Astrocyte (in vitro differentiated cells and primary cell): Measurements from ENCODE around the gene PIK3R4. TPM values are rescaled to one million over a fixed set of nuclear protein-coding genes. Genes with fewer than 3 reads are reported as not detected.

Experiments
- DNase-seq: peaks from one replicate; pipeline ENCODE4 v3.0.0-alpha.2; 2010; ENCODE audit warnings: low read depth
- FAIRE-seq: peaks from 2 replicates; lab custom pipeline; 2011; peaks lifted over from hg19 to GRCh38; lab: Jason Lieb, UNC
- H2AFZ ChIP-seq: 2 replicates; pipeline ENCODE4 v1.6.0; 2012; ENCODE audit warnings: low read depth, low read length, inconsistent platforms
- H3K27ac ChIP-seq: 2 replicates; pipeline ENCODE4 v1.5.1; 2011; ENCODE audit warnings: low read depth, low read length, inconsistent platforms
- H3K27me3 ChIP-seq: 2 replicates; pipeline ENCODE4 v1.6.0; 2011; ENCODE audit warnings: low read length, inconsistent platforms; ENCODE audit not compliant: insufficient read depth
- H3K36me3 ChIP-seq: 2 replicates; pipeline ENCODE4 v1.5.1; 2011; ENCODE audit warnings: low read length, inconsistent platforms; ENCODE audit not compliant: insufficient read depth
- H3K4me1 ChIP-seq: 2 replicates; pipeline ENCODE4 v1.5.1; 2011; ENCODE audit warnings: low read length, inconsistent platforms; ENCODE audit not compliant: insufficient read depth
- H3K4me2 ChIP-seq: 2 replicates; pipeline ENCODE4 v1.6.0; 2012; ENCODE audit warnings: low read length, inconsistent platforms
- H3K4me3 ChIP-seq: 2 replicates; pipeline ENCODE4 v1.5.1; 2011; ENCODE audit warnings: low read depth, mild to moderate bottlenecking, low read length, inconsistent platforms; ENCODE audit not compliant: insufficient read depth
- H3K79me2 ChIP-seq: 2 replicates; pipeline ENCODE4 v1.6.0; 2012; ENCODE audit warnings: mild to moderate bottlenecking, low read length, inconsistent platforms; ENCODE audit not compliant: insufficient read depth
- H3K9ac ChIP-seq: 2 replicates; pipeline ENCODE4 v1.6.0; 2012; ENCODE audit warnings: mild to moderate bottlenecking, low read length, inconsistent platforms
- H3K9me3 ChIP-seq: 2 replicates; pipeline ENCODE4 v1.5.1; 2012; ENCODE audit warnings: low read depth, mild to moderate bottlenecking, low read length, inconsistent platforms; ENCODE audit not compliant: insufficient read depth
- H4K20me1 ChIP-seq: 2 replicates; pipeline ENCODE4 v1.6.0; 2012; ENCODE audit warnings: low read length, inconsistent platforms; ENCODE audit not compliant: insufficient read depth
- H3K27ac Mint-ChIP-seq: one replicate; pipeline ENCODE4 v1.8.0; 2021; ENCODE audit warnings: mild to moderate bottlenecking, mixed read lengths; ENCODE audit not compliant: unreplicated experiment
- H3K27me3 Mint-ChIP-seq: one replicate; pipeline ENCODE4 v1.8.0; 2021; ENCODE audit warnings: low read depth, mixed read lengths; ENCODE audit not compliant: unreplicated experiment
- H3K36me3 Mint-ChIP-seq: one replicate; pipeline ENCODE4 v1.8.0; 2021; ENCODE audit warnings: low read depth, mixed read lengths; ENCODE audit not compliant: unreplicated experiment
- H3K4me1 Mint-ChIP-seq: one replicate; pipeline ENCODE4 v1.8.0; 2021; ENCODE audit warnings: low read depth, mixed read lengths; ENCODE audit not compliant: unreplicated experiment
- H3K4me3 Mint-ChIP-seq: one replicate; pipeline ENCODE4 v1.8.0; 2021; ENCODE audit warnings: mild to moderate bottlenecking, moderate library complexity, mixed read lengths; ENCODE audit not compliant: unreplicated experiment
- H3K9me3 Mint-ChIP-seq: one replicate; pipeline ENCODE4 v1.8.0; 2021; ENCODE audit warnings: mild to moderate bottlenecking, mixed read lengths; ENCODE audit not compliant: unreplicated experiment
- EZH2 ChIP-seq: IDR thresholded peaks from 2 replicates; pipeline ENCODE4 v1.6.1; 2012; ENCODE audit warnings: mild to moderate bottlenecking, low read length, inconsistent platforms; ENCODE audit not compliant: insufficient read depth
- total RNA-seq: library from RNA; stranded (reverse); gene quantifications from 2 replicates; pipeline ENCODE4 v1.2.1, GENCODE V29; 2021
- TF ChIP-seq, protein P1 (sequence below): IDR thresholded peaks from 2 replicates; pipeline ENCODE4 v1.5.1; 2011; ENCODE audit warnings: low read depth, mild to moderate bottlenecking, inconsistent platforms, low read length, moderate library complexity; ENCODE audit not compliant: insufficient read depth

PIK3R4 gene
- total RNA-seq, 1 donor from 2014 or later: 22.2 TPM

DNA sequence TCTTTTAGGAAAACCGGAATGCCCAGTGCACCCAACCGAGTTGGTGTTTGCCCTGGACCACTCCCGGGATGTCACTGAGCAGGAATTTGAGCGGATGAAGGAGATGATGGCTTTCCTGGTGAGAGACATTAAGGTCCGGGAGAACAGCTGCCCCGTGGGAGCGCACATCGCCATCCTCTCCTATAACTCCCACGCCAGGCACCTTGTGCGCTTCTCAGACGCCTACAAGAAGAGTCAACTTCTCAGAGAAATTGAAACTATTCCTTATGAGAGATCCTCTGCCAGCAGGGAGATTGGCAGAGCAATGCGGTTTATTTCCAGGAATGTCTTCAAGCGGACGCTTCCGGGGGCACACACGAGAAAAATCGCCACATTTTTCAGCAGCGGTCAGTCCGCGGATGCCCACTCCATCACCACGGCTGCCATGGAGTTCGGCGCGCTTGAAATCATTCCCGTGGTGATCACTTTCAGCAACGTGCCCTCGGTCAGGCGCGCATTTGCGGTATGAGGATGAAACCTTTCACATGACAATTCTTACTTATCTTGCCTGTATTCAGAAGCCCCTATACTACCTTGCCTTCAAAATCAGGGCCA lies 97.5 kb downstream of the PIK3R4 start:
- TF ChIP-seq EZH2: no peak
- TF ChIP-seq, protein P1, sequence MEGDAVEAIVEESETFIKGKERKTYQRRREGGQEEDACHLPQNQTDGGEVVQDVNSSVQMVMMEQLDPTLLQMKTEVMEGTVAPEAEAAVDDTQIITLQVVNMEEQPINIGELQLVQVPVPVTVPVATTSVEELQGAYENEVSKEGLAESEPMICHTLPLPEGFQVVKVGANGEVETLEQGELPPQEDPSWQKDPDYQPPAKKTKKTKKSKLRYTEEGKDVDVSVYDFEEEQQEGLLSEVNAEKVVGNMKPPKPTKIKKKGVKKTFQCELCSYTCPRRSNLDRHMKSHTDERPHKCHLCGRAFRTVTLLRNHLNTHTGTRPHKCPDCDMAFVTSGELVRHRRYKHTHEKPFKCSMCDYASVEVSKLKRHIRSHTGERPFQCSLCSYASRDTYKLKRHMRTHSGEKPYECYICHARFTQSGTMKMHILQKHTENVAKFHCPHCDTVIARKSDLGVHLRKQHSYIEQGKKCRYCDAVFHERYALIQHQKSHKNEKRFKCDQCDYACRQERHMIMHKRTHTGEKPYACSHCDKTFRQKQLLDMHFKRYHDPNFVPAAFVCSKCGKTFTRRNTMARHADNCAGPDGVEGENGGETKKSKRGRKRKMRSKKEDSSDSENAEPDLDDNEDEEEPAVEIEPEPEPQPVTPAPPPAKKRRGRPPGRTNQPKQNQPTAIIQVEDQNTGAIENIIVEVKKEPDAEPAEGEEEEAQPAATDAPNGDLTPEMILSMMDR: no peak
- no peaks in the 10 kb centered on the region for H4K20me1 ChIP-seq
- Mint-ChIP-seq H3K4me3 (no peak overlapping the region), H3K27ac (no peak overlapping the region), H3K36me3 (no peaks in the 10 kb centered on the region), H3K9me3 (no peaks in the 10 kb centered on the region), H3K4me1 (no peaks in the 10 kb centered on the region), H3K27me3 (no peaks in the 10 kb centered on the region)
- FAIRE-seq: no peak
- H2AFZ ChIP-seq: no peak overlapping the region
- H3K4me1 ChIP-seq: no peaks in the 10 kb centered on the region
- H3K4me3 ChIP-seq: no peak overlapping the region
- no peaks in the 10 kb centered on the region for H3K9me3 ChIP-seq
- no peaks in the 10 kb centered on the region for H3K27me3 ChIP-seq
- DNase-seq: no peak
- no peak overlapping the region for H3K4me2 ChIP-seq
- H3K79me2 ChIP-seq: no peaks in the 10 kb centered on the region
- no peaks in the 10 kb centered on the region for H3K36me3 ChIP-seq
- H3K27ac ChIP-seq: no peak overlapping the region
- no peak overlapping the region for H3K9ac ChIP-seq

GRCh38 chr3:130648293-130648692 lies 98.3 kb downstream of the PIK3R4 start:
- Histone ChIP-seq H3K4me1 (no peaks in the 10 kb centered on the region), H4K20me1 (no peaks in the 10 kb centered on the region), H3K27ac (no peak overlapping the region), H3K36me3 (no peaks in the 10 kb centered on the region), H3K79me2 (no peaks in the 10 kb centered on the region), H3K27me3 (no peaks in the 10 kb centered on the region), H3K4me3 (no peak overlapping the region), H2AFZ (no peak overlapping the region), H3K4me2 (no peak overlapping the region), H3K9ac (no peak overlapping the region), H3K9me3 (no peaks in the 10 kb centered on the region)
- H3K27ac Mint-ChIP-seq: no peak overlapping the region
- no peaks in the 10 kb centered on the region for H3K36me3 Mint-ChIP-seq
- H3K4me3 Mint-ChIP-seq: no peak overlapping the region
- FAIRE-seq (no peak), DNase-seq (no peak)
- no peaks in the 10 kb centered on the region for H3K27me3 Mint-ChIP-seq
- no peaks in the 10 kb centered on the region for H3K9me3 Mint-ChIP-seq
- TF ChIP-seq EZH2: no peak
- TF ChIP-seq, protein P1: no peak
- no peaks in the 10 kb centered on the region for H3K4me1 Mint-ChIP-seq

- no peaks in the 10 kb centered on the region for H3K9me3 ChIP-seq
- no peaks in the 10 kb centered on the region for H3K27me3 ChIP-seq
- no peaks in the 10 kb centered on the region for H3K36me3 Mint-ChIP-seq
- H3K9me3 Mint-ChIP-seq: no peaks in the 10 kb centered on the region
- H3K4me3 ChIP-seq: no peak overlapping the region
- no peak overlapping the region for H3K27ac Mint-ChIP-seq
- H2AFZ ChIP-seq: no peak overlapping the region
- no peaks in the 10 kb centered on the region for H3K36me3 ChIP-seq
- H3K27ac ChIP-seq: no peak overlapping the region
- H3K4me1 ChIP-seq: no peaks in the 10 kb centered on the region
- H3K9ac ChIP-seq: no peak overlapping the region
- H3K27me3 Mint-ChIP-seq: no peaks in the 10 kb centered on the region
- H3K4me2 ChIP-seq: no peak overlapping the region
- DNase-seq (no peak), FAIRE-seq (no peak)
- H3K4me3 Mint-ChIP-seq: no peak overlapping the region
- H4K20me1 ChIP-seq: no peaks in the 10 kb centered on the region
- no peaks in the 10 kb centered on the region for H3K4me1 Mint-ChIP-seq
- no peak for TF ChIP-seq EZH2
- TF ChIP-seq, protein P1: no peak
- no peaks in the 10 kb centered on the region for H3K79me2 ChIP-seq
Observed at GRCh38 chr3:130645261-130645660, 101.4 kb downstream of the PIK3R4 start.
